Right cardiac atrium (tissue), 5 donors: ENCODE measurements around the gene STYXL1. TPM values are rescaled to one million over a fixed set of nuclear protein-coding genes. Genes with fewer than 3 reads are reported as not detected.

Experiments used
- ATAC-seq, 2 donors: fragments of 200-7000 bp; cut with Tn5 transposase; one replicate each; pipeline versions ENCODE4 v1.8.0 to v1.9.1; 2020; ENCODE audit warnings: moderate library complexity in 2 of 2, mild to moderate bottlenecking in 1 of 2
- DNase-seq, 3 donors: peaks; one replicate each; pipeline ENCODE4 v3.0.0-alpha.2; 2020
- H3K27ac ChIP-seq: one replicate; pipeline ENCODE4 v1.5.1; 2013; ENCODE audit warnings: mild to moderate bottlenecking, low read length, control low read depth, moderate library complexity
- H3K27me3 ChIP-seq: one replicate; pipeline ENCODE4 v1.6.1; 2013; ENCODE audit not compliant: control insufficient read depth, insufficient read depth
- H3K4me1 ChIP-seq: one replicate; pipeline ENCODE4 v1.6.1; 2013; ENCODE audit warnings: low read length; ENCODE audit not compliant: control insufficient read depth, insufficient read depth
- H3K4me3 ChIP-seq: one replicate; pipeline ENCODE4 v1.5.1; 2013; ENCODE audit warnings: low read length, control low read depth
- H3K9me3 ChIP-seq: one replicate; pipeline ENCODE4 v1.6.1; 2013; ENCODE audit warnings: low read length; ENCODE audit not compliant: control insufficient read depth
- WGBS: extraction: QIAGEN DNeasy Blood & Tissue Kit; methylation state at CpG from one replicate; pipeline ENCODE4 v1.1.7; 2013; 5-methylcytosine and 5-hydroxymethylcytosine counted together
- intact Hi-C, 4 donors: fragments of 100-400 bp; cut with DNase I; formaldehyde crosslinking; loops; one replicate each; pipeline versions ENCODE4 v1.11.0 to v1.14.0; 2022 to 2023
- polyA plus RNA-seq: library from polyadenylated mRNA; stranded (reverse); fragments of 200-250 nt; gene quantifications from one replicate; pipeline ENCODE4 v1.2.3, GENCODE V29; 2013
- total RNA-seq, 4 donors: library from RNA; stranded (reverse); fragmentation: NEBNext Ultra II Directional; extraction: Animal tissue kit (Norgen Biotek cat#: 25700); gene quantifications; one replicate each; pipeline ENCODE4 v1.2.1, GENCODE V29; 2021
- donor health status: healthy with polysubstance abuse.
- donor health status: DM: no; HTN: yes; CAD: no.
- donor health status: DM: no; HTN: no; CAD: no.
- donor health status: DM: no; HTN: yes; CAD: no; lungs with severe emphysema.
- donor health status: DM: yes; HTN: yes; CAD: no.

Gene STYXL1
- total and polyA plus RNA-seq, 5 donors = 10.2 to 43.7 (median 26.8) TPM

- intact Hi-C loops = no loop called here
- peaks cover 16% of the 10 kb centered on the region for H3K4me1 ChIP-seq
Observed at GRCh38 chr7:75971961-75972763, 75.6 kb downstream of the STYXL1 start.

DNA sequence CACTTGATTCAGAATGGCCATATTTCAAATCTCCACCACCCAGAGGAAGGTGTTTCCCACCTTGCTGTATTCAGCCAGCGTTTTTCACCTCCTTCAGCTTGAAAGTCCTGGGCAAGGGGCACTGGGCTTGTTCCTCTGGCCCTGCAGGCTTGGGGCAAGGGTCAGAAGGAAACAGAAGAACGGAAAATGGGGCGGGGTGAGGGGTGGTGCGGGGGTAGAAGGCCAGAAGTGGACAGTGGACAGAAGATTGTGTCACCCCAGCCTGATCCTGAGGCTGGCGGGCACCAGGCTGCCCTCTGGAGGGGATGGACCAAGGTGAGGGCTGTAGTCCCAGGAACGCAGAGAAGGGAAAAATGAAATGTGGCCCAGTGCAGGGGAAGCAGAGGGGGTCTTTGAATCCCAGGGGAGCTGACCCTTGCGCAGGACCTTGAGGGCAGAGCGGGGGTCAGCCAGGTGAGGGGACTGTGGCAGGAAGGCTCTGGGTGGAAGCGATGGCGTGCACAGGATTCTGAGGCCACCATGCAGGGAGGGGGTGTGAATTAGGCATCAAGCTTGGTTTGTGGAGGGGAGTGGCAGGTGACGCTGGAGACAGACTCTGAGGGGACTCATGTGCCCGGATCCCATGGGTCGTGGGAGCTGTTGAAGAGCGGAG, 76.4 kb downstream of the STYXL1 start:
- no peak overlapping the region for H3K4me3 ChIP-seq
- intact Hi-C loops = no loop called here
- WGBS = 70% methylated on average over 14 of the region's 14 CpGs
- DNase-seq (no peak), ATAC-seq (no peak)
- H3K27ac ChIP-seq = peak overlapping the region; percentile 76
- no peaks in the 10 kb centered on the region for H3K27me3 ChIP-seq
- H3K9me3 ChIP-seq = no peaks in the 10 kb centered on the region
- H3K4me1 ChIP-seq = peaks cover 17% of the 10 kb centered on the region

More at GRCh38 chr7:75971961-75972763, 75.6 kb downstream of the STYXL1 start:
- no peaks in the 10 kb centered on the region for H3K27me3 ChIP-seq
- DNase-seq (peak; percentile 90 to 94 (median 91)), ATAC-seq (peak; percentile 81 to 82)
- WGBS = 44% methylated on average over 19 of the region's 19 CpGs
- no peaks in the 10 kb centered on the region for H3K9me3 ChIP-seq
- peak overlapping the region; percentile 76 for H3K27ac ChIP-seq
- H3K4me3 ChIP-seq = no peak overlapping the region

GRCh38 chr7:75969704-75970498, 77.9 kb downstream of the STYXL1 start:
- 91% methylated on average over 30 of the region's 30 CpGs for WGBS
- DNase-seq = no peak
- intact Hi-C loops = loop anchor here in 1 of 4 donors (10.0 kb wide), 1 partner anchor 55 kb away; the partner anchor contains the start of gene POR

DNA sequence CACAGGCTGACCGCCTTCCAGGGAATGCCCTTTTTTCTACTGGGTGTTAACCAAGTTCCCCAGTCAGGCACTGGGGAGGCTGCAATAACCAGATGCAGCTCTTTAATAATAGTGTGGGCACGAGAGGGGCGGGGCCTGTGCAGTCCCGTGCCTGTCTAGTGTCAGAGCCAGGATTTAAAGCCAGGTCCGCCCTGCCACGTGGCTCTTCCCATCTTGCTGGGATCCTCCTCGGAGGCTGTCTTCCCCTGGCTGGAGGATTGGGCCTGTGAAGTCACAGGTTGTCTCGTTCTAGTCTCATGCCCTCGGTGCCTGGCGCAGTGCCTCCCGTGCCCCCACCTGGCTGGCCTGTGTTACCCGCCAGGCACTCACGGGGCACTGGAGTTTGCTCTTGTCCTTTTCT, 78.6 kb downstream of the STYXL1 start:
- intact Hi-C loops = loop anchor here in 1 of 4 donors (10.0 kb wide), 1 partner anchor 54 kb away; the partner anchor contains the start of gene POR
- ATAC-seq (peak in 1 of 2 donors; percentile 9), DNase-seq (peak in 2 of 3 donors; percentile 58 to 77)
- no peaks in the 10 kb centered on the region for H3K9me3 ChIP-seq
- peak overlapping the region; percentile 9 for H3K27ac ChIP-seq
- no peak overlapping the region for H3K4me3 ChIP-seq
- 64% methylated on average over 13 of the region's 13 CpGs for WGBS
- no peaks in the 10 kb centered on the region for H3K27me3 ChIP-seq
- peaks cover 17% of the 10 kb centered on the region for H3K4me1 ChIP-seq

More at GRCh38 chr7:75969704-75970498, 77.9 kb downstream of the STYXL1 start:
- Histone ChIP-seq H3K4me3 (no peak overlapping the region), H3K9me3 (no peaks in the 10 kb centered on the region), H3K4me1 (peaks cover 17% of the 10 kb centered on the region), H3K27ac (no peak overlapping the region), H3K27me3 (no peaks in the 10 kb centered on the region)
- no peak for ATAC-seq

- Histone ChIP-seq H3K4me1 (peaks cover 18% of the 10 kb centered on the region), H3K4me3 (no peak overlapping the region), H3K27ac (peak overlapping the region; percentile 56), H3K9me3 (no peaks in the 10 kb centered on the region), H3K27me3 (no peaks in the 10 kb centered on the region)
- DNase-seq (peak in 2 of 3 donors; percentile 60 to 75), ATAC-seq (peak in 1 of 2 donors; percentile 8)
- 72% methylated on average over 12 of the region's 12 CpGs for WGBS
- intact Hi-C loops = loop anchor here in 1 of 4 donors (10.0 kb wide), 1 partner anchor 54 kb away; the partner anchor contains the start of gene POR
Observed at GRCh38 chr7:75968561-75969001, 79.2 kb downstream of the STYXL1 start.

DNA sequence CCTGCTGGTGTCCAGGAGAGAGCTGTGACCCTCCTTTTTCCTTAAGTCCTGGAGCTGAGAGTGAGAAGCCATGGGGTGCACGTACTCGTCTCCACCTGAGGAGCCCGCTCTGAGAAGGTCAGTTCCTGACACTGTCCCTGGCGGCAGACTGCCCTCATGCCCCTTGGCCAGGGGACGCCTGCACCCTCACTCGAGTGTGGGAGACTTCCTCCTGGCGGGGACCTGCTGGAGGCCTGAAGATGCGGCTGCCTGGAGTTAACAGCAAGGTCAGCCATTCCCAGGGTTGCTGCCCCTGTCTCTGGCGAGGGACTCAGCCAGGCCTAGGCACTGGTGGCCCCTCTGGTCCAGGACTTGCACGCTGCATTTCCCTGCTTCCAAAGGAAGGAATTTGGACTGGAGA, 79.8 kb downstream of the STYXL1 start:
- WGBS = 57% methylated on average over 10 of the region's 10 CpGs
- H3K4me1 ChIP-seq = peaks cover 19% of the 10 kb centered on the region
- no peaks in the 10 kb centered on the region for H3K9me3 ChIP-seq

DNA sequence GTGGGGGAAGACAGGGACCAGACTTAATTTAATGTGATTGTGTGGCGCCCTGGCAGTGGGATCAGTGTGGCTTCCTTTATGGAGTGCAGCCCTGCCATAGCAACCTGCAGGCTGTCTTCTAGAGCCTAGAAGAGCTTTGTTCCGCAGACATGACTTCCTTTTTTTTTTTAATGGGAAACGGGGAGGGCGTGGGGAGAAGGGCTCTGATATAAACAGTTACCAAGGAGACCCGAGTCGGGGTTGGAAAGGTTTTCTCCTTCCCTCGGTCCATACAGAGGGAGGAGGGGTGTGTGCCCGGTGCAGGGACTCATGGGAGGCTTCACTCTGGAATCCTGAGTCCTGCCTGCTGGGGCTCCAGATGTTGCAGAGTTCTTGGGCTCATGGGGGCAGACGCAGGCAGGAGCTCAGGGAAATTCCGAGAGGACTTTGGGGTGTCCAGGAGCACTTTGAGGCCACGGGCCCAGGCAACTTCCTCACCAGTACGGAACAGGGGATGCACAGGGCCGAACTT, 80.3 kb downstream of the STYXL1 start:
- H3K9me3 ChIP-seq = no peaks in the 10 kb centered on the region
- ATAC-seq (peak; percentile 28 to 48), DNase-seq (peak; percentile 55 to 77 (median 61))
- intact Hi-C loops = loop anchor here in 1 of 4 donors (10.0 kb wide), 1 partner anchor 53 kb away; the partner anchor contains the start of gene POR
- peak overlapping the region; percentile 56 for H3K27ac ChIP-seq
- WGBS = 29% methylated on average over 13 of the region's 13 CpGs
- H3K4me3 ChIP-seq = no peak overlapping the region
- no peaks in the 10 kb centered on the region for H3K27me3 ChIP-seq
- peaks cover 19% of the 10 kb centered on the region for H3K4me1 ChIP-seq

More for the DNA sequence above, 79.8 kb downstream of the STYXL1 start:
- no peak for ATAC-seq
- Histone ChIP-seq H3K27ac (peak overlapping the region; percentile 56), H3K27me3 (no peaks in the 10 kb centered on the region), H3K4me3 (no peak overlapping the region)
- DNase-seq = peak in 1 of 3 donors; percentile 56
- intact Hi-C loops = loop anchor here in 1 of 4 donors (10.0 kb wide), 1 partner anchor 53 kb away; the partner anchor contains the start of gene POR

GRCh38 chr7:75967055-75967454, 80.7 kb downstream of the STYXL1 start:
- ATAC-seq (no peak), DNase-seq (peak in 1 of 3 donors; percentile 23)
- H3K9me3 ChIP-seq = no peaks in the 10 kb centered on the region
- H3K4me3 ChIP-seq = no peak overlapping the region
- H3K27me3 ChIP-seq = no peaks in the 10 kb centered on the region
- peaks cover 21% of the 10 kb centered on the region for H3K4me1 ChIP-seq
- intact Hi-C loops = loop anchor here in 1 of 4 donors (10.0 kb wide), 1 partner anchor 52 kb away; the partner anchor contains the start of gene POR
- peak overlapping the region; percentile 53 for H3K27ac ChIP-seq
- 87% methylated on average over 11 of the region's 11 CpGs for whole genome bisulfite sequencing

DNA sequence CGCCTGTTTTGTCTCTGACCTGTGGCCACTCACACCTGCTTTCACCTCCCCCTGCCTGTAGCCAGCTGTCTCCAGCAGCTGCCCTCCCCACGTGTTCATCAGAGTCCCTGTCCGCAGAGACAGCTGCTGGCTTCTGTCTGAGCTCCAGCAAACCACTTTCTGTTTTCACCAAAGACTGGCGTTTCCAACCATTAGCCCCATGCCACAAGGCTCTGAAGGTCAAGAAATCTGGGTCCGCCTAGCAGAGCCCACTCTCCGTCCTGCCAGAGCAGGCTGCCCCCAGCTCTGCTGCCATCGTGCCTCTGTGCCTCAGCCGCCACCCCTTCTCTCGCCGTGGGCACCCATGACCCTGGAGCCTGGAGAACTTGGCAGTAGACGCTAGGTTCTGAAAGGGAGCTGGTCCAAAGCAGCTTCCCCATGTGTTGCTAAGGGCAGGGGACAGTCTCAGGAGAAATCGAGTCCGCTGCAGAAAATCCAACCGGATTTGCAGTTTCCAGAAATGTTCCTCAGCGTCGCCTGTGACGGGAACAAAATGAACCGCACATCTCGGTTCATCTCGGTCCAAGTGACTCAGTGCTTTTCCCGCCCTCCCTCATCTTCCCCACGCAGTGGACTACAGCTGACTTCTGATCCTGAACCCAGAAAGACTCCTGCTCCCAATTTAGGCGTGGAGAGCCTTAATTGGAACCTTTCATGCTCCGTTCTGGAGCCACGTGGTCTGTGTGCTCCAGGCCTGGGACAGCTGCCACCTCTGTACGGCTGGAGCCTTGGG, 81.4 kb downstream of the STYXL1 start:
- Histone ChIP-seq H3K4me1 (peaks cover 16% of the 10 kb centered on the region), H3K4me3 (no peak overlapping the region), H3K27me3 (no peaks in the 10 kb centered on the region), H3K27ac (peak overlapping the region; percentile 53), H3K9me3 (no peaks in the 10 kb centered on the region)
- WGBS = 56% methylated on average over 26 of the region's 26 CpGs
- DNase-seq (peak; percentile 83 to 88 (median 85)), ATAC-seq (peak; percentile 75 to 80)
- intact Hi-C loops = loop anchor here in 1 of 4 donors (10.0 kb wide), 1 partner anchor 52 kb away; the partner anchor contains the start of gene POR
